ENCODE data around the gene SYNE2. TPM values are rescaled to one million over a fixed set of nuclear protein-coding genes. Genes with fewer than 3 reads are reported as not detected.

SYNE2 gene
- total RNA-seq, 2 donors from 2014 or later = 39.4 to 41.0 TPM

DNA sequence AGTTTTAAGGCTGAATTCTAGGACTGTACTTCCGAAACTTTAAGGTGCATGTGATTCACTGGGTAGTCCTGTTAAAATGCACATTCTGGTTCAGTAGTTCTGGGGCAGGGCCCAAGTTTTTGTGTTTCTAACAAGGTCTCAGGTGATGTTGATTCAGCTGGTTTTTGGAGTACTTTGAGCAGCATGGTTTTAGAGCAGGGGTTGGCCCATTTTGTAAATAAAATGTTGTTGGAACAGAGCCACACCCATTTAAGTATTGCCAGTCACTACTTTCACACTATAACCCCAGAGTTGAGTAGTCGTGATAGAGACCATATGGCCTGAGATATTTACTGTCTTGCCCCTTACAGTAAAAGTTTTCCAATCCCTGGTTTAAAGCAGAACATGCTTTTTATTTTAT lies 111.3 kb downstream of the SYNE2 start:
- H3K36me3 Mint-ChIP-seq = no peaks in the 10 kb centered on the region
- no peak for DNase-seq (ENCODE audit: low spot score in 2 of 2)

DNA sequence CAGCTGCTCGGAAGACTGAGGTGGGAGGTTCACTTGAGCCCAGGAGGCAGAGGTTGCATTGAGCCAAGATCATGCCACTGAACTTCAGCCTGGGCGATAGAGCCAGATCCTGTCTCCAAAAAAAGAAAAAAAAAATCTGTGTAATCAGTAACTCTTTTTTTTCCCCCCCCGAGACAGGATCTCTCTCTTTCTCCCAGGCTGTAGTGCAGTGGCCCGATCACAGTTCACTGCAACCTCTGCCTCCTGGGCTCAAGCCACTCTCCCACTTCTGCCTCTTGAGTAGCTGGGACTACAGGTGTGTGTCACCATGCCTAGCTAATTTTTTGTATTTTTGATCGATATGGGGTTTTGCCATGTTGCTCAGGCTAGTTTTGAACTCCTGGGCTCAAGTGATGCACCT lies 113.6 kb downstream of the SYNE2 start:
- Mint-ChIP-seq H3K27ac (no peak overlapping the region), H3K9me3 (no peaks in the 10 kb centered on the region), H3K36me3 (no peaks in the 10 kb centered on the region)
- ATAC-seq = no peak
- no peak for DNase-seq (ENCODE audit: low spot score in 2 of 2)

More for the DNA sequence above, 111.3 kb downstream of the SYNE2 start:
- Mint-ChIP-seq H3K27ac (no peak overlapping the region), H3K9me3 (no peaks in the 10 kb centered on the region)
- ATAC-seq = no peak

DNA sequence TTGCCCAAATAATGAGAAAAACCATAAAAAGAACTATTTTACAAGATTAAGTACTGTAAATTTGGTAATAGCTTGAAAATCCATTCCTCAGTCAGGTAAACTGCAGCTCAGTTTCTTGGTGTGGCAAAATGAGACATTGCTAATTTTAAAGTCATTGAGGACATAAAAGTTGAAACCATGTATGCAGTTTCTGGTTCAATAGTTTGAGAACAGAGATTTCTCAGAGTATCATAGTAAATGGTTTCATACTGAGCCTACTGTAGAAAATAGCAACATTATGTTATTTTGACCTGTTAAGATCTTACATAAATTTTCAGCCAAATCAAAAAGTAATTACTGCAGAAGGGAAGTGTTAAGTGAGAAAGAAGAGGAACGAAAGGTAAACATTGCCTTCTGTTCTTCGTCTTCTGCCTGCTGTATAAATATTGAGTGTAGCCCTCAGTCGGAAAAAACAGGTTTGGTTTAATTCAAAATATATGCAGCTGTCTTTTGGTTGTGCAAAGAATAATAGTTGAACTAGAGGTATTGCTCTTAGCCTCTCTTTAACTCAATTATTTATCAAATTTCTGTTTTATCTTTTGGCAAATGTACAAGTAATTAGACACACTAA lies 119.6 kb downstream of the SYNE2 start:
- DNase-seq (ENCODE audit: low spot score in 2 of 2) = no peak
- H3K9me3 Mint-ChIP-seq = no peaks in the 10 kb centered on the region
- no peaks in the 10 kb centered on the region for H3K36me3 Mint-ChIP-seq
- ATAC-seq = no peak
- H3K27ac Mint-ChIP-seq = no peak overlapping the region

DNA sequence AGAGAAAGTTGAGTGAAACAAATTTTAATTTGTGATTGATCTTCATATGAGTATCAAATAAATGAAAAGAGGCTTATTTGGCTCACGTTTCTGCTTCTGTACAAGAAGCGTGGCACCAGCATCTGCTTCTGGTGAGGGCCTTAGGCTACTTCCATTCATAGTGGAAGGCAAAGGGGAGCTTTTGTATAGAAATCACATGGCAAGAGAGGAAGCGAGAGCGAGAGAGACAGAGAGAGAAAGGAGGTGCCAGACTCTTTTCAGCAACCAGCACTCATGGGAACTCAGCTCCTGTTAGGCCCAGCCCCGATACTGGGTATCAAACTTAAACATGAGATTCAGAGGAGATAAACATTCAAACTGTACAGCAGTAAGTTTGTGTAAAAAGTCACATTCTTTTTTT lies 121.4 kb downstream of the SYNE2 start:
- Mint-ChIP-seq H3K36me3 (no peaks in the 10 kb centered on the region), H3K27ac (no peak overlapping the region), H3K9me3 (no peaks in the 10 kb centered on the region)
- ATAC-seq (no peak), DNase-seq (ENCODE audit: low spot score in 2 of 2) (no peak)

DNA sequence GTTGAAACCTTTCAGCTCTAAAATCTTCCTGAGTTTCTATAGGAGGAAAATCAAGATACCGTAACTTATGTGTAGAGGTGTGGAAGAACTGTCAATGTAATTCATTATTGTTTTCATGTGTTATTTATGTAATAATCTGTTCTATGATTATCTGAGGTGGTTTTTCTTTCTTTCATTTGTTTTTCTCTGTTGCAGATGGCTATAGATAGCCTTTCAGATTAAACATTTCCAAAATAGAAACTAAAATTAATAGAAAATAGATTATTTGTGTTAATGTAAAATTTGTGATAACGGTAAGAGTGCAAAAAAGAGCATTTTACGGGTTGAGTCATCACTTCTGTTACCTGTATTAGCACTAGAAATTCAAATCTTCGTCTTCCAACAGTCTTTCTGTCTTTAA lies 128.8 kb downstream of the SYNE2 start:
- DNase-seq (ENCODE audit: low spot score in 2 of 2) (no peak), ATAC-seq (no peak)
- Mint-ChIP-seq H3K36me3 (peaks cover 0 to 5% of the 10 kb centered on the region in 2 donors), H3K9me3 (no peaks in the 10 kb centered on the region), H3K27ac (no peak overlapping the region)

DNA sequence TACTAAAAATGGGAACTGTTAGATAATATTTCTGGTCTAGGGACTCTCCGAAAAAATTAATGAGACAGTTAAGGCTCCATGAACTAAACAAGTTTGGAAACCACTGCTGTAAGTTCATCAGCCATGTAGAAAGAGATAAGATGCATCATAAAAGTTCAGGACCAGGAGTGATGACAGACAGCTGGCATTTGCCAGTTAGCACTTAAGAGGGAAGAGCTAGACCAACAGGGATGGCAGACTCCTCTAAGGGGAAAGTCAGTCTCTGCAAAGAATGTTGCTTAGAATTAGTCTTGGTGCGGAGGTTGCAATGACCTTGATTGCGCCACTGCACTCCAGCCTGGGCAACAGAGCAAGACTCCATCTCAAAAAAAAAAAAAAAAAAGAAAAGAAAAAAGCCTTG lies 129.4 kb downstream of the SYNE2 start:
- Mint-ChIP-seq H3K36me3 (peaks cover 0 to 5% of the 10 kb centered on the region in 2 donors), H3K27ac (no peak overlapping the region), H3K9me3 (no peaks in the 10 kb centered on the region)
- no peak for DNase-seq (ENCODE audit: low spot score in 2 of 2)
- ATAC-seq = no peak

DNA sequence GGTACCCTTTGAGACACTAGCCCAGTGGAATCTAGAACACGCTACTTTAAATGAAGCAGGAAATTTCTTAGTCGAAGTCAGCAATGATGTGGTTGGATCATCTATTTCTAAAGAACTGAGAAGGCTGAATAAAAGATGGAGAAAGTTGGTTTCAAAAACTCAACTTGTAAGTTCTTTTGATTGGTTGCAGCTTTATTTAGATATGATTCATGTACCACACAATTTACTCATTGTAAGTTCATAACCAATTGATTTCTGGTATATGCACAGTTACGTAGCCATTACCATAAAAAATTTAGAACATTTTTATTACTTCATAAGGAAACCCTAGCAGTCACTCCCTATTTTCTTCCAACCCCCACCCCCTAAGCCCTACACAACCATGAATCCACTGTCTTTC lies 129.8 kb downstream of the SYNE2 start:
- DNase-seq (ENCODE audit: low spot score in 2 of 2) (no peak), ATAC-seq (peak in 1 of 2 donors; percentile 46)
- no peaks in the 10 kb centered on the region for H3K9me3 Mint-ChIP-seq
- peaks cover 0 to 5% of the 10 kb centered on the region in 2 donors for H3K36me3 Mint-ChIP-seq
- no peak overlapping the region for H3K27ac Mint-ChIP-seq

DNA sequence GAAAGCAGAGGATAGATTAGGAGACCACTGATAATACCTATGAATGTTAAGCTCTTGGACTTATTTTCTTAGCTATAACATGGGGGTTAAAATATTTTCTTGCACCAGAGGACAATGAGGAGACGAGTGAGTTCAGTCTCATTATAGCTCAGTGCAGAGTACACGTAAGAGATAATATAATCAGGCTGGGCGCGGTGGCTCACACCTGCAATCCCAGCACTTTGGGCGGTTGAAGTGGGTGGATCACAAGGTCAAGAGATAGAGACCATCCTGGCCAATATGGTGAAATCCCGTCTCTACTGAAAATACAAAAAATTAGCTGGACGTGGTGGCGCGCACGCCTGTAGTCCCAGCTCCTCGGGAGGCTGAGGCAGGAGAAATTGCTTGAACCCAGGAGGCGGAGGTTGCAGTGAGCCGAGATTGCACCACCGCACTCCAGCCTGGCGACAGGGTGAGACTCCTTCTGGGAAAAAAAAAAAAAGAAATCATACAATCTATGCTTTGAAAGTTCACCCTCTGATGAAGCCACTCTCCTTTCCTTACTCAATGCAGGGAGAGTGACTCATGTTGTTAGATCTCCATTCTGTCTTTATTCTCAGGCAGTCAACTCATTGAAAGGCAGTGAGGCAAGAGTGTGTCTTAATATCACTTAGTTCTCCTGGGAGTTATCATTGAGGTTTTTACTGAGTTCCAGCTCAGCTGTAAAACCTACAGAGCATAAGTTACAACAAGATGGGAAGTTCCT lies 134.2 kb downstream of the SYNE2 start:
- no peak overlapping the region for H3K27ac Mint-ChIP-seq
- H3K9me3 Mint-ChIP-seq = no peaks in the 10 kb centered on the region
- ATAC-seq = no peak
- DNase-seq (ENCODE audit: low spot score in 2 of 2) = no peak
- H3K36me3 Mint-ChIP-seq = peaks cover 0 to 2% of the 10 kb centered on the region in 2 donors

DNA sequence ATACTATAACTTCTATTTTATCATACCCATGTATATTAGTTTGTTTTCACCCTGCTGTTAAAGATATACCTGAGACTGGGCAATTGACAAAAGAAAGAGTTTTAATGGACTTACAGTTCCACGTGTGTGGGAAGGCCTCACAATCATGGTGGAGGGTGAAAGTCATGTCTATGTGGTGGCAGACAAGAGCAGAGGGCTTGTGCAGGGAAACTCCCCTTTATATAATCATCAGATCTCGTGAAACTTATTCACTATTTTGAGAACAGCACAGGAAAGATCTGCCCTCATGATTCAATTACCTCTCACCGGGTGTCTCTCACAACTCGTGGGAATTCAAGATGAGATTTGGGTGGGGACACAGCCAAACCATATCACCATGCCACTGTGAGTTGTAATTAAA lies 135.8 kb downstream of the SYNE2 start:
- DNase-seq (ENCODE audit: low spot score in 2 of 2) (no peak), ATAC-seq (no peak)
- Mint-ChIP-seq H3K27ac (no peak overlapping the region), H3K36me3 (no peaks in the 10 kb centered on the region), H3K9me3 (no peaks in the 10 kb centered on the region)

DNA sequence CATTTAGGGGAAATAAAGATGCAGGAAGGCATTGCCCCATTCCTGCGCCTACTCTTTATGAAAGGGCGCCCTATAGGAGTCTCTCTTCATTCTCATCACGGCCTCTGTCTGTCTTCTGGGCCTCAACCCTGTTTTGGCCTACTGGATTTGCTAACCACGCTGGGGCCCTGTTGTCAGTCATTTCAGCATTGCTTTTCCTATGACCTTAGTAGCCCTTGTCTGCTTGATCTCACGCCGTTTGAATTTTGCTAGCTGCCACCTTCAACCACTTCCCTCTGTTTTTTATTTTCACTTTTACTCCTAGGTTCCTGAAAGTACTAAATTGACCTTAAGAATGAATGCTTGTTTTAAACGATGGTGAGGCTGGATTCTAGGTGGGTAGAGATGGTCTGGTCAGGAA lies 139.0 kb downstream of the SYNE2 start:
- H3K27ac Mint-ChIP-seq = peak overlapping the region in 1 of 2 donors; percentile 63
- peaks cover 0 to 7% of the 10 kb centered on the region in 2 donors for H3K36me3 Mint-ChIP-seq
- ATAC-seq (peak in 1 of 2 donors; percentile 34), DNase-seq (ENCODE audit: low spot score in 2 of 2) (no peak)
- no peaks in the 10 kb centered on the region for H3K9me3 Mint-ChIP-seq

DNA sequence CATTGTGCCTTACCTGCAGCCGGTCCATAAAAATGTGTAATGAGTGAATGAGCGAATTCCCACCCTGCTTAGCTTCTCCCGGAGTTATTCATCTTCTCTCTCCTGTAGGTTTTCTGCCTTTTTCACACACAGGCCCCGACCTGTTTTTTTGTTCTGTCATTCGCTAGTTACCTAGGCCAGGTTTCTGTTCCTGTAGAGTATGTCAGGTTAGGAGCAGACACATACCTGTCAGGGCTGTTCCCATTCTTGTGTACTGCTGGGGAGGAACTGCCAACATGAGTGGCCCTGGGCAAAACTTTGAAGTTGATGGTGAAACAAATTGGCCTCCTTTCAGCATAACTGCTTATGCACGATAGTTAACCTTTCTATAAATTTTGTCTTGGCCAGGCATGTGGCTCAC lies 140.1 kb downstream of the SYNE2 start:
- H3K36me3 Mint-ChIP-seq = peaks cover 5 to 7% of the 10 kb centered on the region in 2 donors

DNA sequence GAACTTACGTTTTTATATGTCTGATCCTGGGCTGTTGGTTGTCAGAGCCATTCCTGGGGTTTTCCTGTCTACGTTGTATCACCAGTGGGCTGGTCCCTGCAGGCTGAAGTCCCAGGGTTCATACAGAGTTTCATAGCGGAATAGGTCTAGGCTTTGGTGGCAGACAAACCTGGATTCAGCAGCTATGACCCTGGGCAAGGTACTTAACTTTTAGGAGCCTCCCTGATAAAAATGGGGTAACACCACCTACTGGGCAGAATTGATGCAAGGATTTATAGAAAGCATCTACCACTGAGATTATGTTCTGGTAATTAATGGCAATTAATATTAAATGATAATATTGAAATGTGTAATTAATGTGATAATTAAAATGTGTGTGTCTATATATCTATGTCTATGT lies 141.2 kb downstream of the SYNE2 start:
- H3K27ac Mint-ChIP-seq = no peak overlapping the region

More for the DNA sequence above, 140.1 kb downstream of the SYNE2 start:
- Mint-ChIP-seq H3K9me3 (no peaks in the 10 kb centered on the region), H3K27ac (no peak overlapping the region)
- ATAC-seq (no peak), DNase-seq (ENCODE audit: low spot score in 2 of 2) (no peak)

DNA sequence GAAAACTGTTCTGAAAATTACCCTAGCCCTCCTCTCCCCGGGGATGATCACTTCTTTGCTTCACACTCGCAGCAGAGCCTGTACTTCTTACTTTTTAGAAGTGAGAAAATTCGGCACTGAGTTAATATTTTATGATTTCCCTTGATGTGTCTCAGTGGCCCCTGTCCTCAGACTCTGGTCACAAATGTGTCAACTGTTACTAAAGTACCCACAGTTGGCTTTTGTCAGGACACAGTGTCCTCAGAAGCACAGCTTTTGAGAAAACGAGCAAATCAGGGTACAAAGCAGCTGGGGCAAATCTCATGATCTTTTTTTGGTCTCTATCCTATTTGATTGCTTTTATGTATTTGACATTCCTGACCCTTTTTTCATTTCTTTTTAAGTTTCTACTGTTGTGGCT lies 142.5 kb downstream of the SYNE2 start:
- no peak for ATAC-seq
- Mint-ChIP-seq H3K36me3 (peaks cover 7 to 17% of the 10 kb centered on the region in 2 donors), H3K9me3 (no peaks in the 10 kb centered on the region), H3K27ac (no peak overlapping the region)
- DNase-seq (ENCODE audit: low spot score in 2 of 2) = no peak

More for the DNA sequence above, 141.2 kb downstream of the SYNE2 start:
- DNase-seq (ENCODE audit: low spot score in 2 of 2) = no peak
- Mint-ChIP-seq H3K36me3 (peaks cover 7 to 8% of the 10 kb centered on the region in 2 donors), H3K9me3 (no peaks in the 10 kb centered on the region)
- ATAC-seq = no peak

DNA sequence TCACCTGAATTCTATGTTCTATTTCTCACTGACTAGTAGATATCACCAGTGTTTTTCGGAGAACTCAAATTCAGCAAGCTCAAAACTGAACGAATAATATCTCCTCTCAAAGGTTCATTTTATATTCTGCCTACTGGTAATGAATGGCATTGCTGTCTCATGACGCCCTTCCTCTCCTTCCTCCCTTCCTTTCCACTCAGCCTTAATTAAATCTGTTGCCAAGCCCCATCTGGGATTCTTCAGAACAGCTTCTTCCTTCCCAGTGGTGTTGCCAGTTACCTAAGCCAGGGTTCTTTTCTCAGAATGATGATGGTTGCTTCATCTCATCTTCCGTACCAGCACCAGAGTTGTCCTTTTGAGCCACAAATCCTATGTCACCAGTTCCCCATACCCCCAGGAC lies 143.2 kb downstream of the SYNE2 start:
- Mint-ChIP-seq H3K36me3 (peaks cover 7 to 17% of the 10 kb centered on the region in 2 donors), H3K9me3 (no peaks in the 10 kb centered on the region)
- ATAC-seq = no peak

DNA sequence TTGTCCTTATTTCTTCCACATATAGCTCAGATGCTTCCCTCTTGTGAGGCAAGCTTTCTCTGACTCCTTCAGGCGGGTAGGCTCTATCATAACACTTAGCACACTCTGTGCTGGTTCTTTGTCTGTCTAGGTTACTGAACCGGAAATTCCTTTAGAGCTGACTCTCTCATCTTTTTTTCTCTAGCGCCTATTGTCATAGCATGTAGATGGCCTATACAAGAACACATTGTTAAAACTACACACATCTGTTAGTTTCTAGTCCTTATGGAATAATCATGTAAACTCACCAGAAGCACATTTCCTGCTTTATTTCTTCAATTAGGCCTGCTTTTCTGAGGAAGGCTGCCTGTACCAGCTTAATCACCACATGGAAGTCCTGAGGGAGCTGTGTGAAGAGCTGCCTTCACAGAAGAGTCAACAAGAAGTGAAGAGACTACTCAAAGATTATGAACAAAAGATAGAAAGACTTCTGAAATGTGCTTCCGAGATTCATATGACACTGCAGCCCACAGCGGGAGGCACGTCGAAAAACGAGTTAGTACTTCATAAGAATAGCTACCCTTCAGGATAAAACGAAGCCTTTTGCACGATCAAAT lies 143.9 kb downstream of the SYNE2 start:
- Mint-ChIP-seq H3K27ac (peak overlapping the region in 1 of 2 donors; percentile 28), H3K36me3 (peaks cover 7 to 17% of the 10 kb centered on the region in 2 donors), H3K9me3 (no peaks in the 10 kb centered on the region)
- DNase-seq (ENCODE audit: low spot score in 2 of 2) (no peak), ATAC-seq (no peak)

More for the DNA sequence above, 143.2 kb downstream of the SYNE2 start:
- no peak for DNase-seq (ENCODE audit: low spot score in 2 of 2)
- peak overlapping the region; percentile 1 to 28 for H3K27ac Mint-ChIP-seq

DNA sequence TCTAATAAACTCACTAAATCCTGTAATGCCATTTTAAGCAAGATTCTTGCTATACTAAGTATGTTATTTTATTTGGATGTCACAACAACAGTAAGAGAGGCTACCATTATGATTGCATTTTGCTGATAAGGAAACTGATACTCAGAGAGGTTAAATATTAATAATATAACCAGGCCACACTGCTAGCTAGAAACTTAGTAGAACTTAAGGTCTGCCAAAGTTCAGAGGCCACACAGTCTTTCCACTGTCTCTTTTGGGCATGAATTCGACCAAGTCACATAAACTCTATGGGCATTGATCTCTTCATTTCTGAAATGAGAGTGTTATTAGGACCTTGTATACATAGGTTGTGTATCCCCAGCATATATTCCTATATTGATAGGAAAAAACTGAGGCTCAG lies 147.9 kb downstream of the SYNE2 start:
- DNase-seq (ENCODE audit: low spot score in 2 of 2) (no peak), ATAC-seq (no peak)
- Mint-ChIP-seq H3K36me3 (peaks cover 12 to 17% of the 10 kb centered on the region in 2 donors), H3K9me3 (no peaks in the 10 kb centered on the region), H3K27ac (no peak overlapping the region)

DNA sequence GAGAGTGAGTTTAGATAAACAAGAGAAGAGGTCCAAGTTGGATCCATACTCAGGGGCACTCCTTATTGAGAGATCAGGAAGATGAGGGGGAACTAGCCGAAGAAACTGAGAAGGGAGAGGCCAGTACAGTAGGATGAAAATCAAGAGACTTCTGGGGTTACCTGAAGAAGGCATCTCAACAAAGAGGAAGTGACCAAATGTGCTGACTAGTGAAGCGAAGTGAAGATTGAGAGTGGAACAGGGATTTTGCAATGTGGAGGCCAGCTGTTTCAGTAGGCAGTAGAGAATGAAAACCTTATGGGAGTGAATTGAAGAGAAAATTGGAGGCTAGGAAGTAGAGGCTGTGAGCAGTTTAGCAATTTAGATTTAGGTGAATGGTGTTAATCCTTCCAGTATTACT lies 153.0 kb downstream of the SYNE2 start:
- H3K36me3 Mint-ChIP-seq = peaks cover 0 to 5% of the 10 kb centered on the region in 2 donors
- no peak for DNase-seq (ENCODE audit: low spot score in 2 of 2)

More for the DNA sequence above, 153.0 kb downstream of the SYNE2 start:
- ATAC-seq = no peak
- H3K27ac Mint-ChIP-seq = peak overlapping the region in 1 of 2 donors; percentile 62
- no peaks in the 10 kb centered on the region for H3K9me3 Mint-ChIP-seq

All from activated naive CD4-positive, alpha-beta T cell treated with anti-CD3 and anti-CD28 coated beads, Interleukin-2, amount 50 U/mL, for 72 hours (primary cell).